GM12878 (cell line): ENCODE results near the gene IFI27L1. TPM values are rescaled to one million over a fixed set of nuclear protein-coding genes. Genes with fewer than 3 reads are reported as not detected.

Experiments
- ATAC-seq: fragments of 200-7000 bp; cut with Tn5 transposase; 3 replicates; pipeline ENCODE4 v1.9.1; 2020; ENCODE audit warnings: mild to moderate bottlenecking, moderate library complexity
- BruUV-seq: library from RNA; stranded (reverse); fragments of 400-500 nt; replicated peaks from 2 replicates; lab custom pipeline; 2021; lab: Mats Ljungman, UMichigan
- CTCF ChIA-PET: fragments of 300-600 bp; sonication (Branson Sonifier 250); formaldehyde crosslinking; extraction: SDS; loops from one replicate; lab custom pipeline; 2021; ENCODE audit warnings: inconsistent platforms; lab: Yijun Ruan, JAX
- POLR2A ChIA-PET: fragments of 350-600 bp; formaldehyde crosslinking; extraction: SDS; loops from one replicate; lab custom pipeline; 2021; ENCODE audit warnings: inconsistent platforms; lab: Charles Lee
- RAD21 ChIA-PET: fragments of 300-600 bp; sonication (Branson Sonifier 250); formaldehyde crosslinking; loops from one replicate; lab custom pipeline; 2023; ENCODE audit warnings: antibody characterized with exemption; ENCODE audit not compliant: unreplicated experiment; lab: Charles Lee
- SMC1A ChIA-PET: fragments of 300-600 bp; sonication (Branson Sonifier 250); formaldehyde crosslinking; loops from one replicate; lab custom pipeline; 2023; ENCODE audit not compliant: unreplicated experiment, uncharacterized antibody; lab: Charles Lee
- DNase-seq: peaks from one replicate; pipeline ENCODE4 v3.0.0-alpha.2; 2011; ENCODE audit warnings: low read depth, low spot score
- FAIRE-seq: peaks from 3 replicates; lab custom pipeline; 2011; peaks lifted over from hg19 to GRCh38; lab: Jason Lieb, UNC
- H2AFZ ChIP-seq: 2 replicates; pipeline ENCODE4 v1.6.0; 2011; ENCODE audit warnings: low read depth, low read length, control low read depth; ENCODE audit not compliant: control insufficient read depth
- H3K27ac ChIP-seq: 2 replicates; pipeline ENCODE4 v1.5.1; 2011; ENCODE audit warnings: control low read depth; ENCODE audit not compliant: control insufficient read depth, insufficient read depth
- H3K27me3 ChIP-seq, 2 experiments: replicated peaks in 1 of 2; 2 replicates each; pipeline versions ENCODE4 v1.6.0 to v1.6.1; 2011; ENCODE audit warnings: low read length in 1 of 2; ENCODE audit not compliant: control insufficient read depth in 2 of 2, insufficient read depth in 2 of 2
- H3K36me3 ChIP-seq, 2 experiments: 2 replicates each; pipeline ENCODE4 v1.5.1; 2011; ENCODE audit warnings: low read length in 1 of 2; ENCODE audit not compliant: control insufficient read depth in 2 of 2, insufficient read depth in 2 of 2
- H3K4me1 ChIP-seq: 2 replicates; pipeline ENCODE4 v1.6.1; 2011; ENCODE audit warnings: mild to moderate bottlenecking, low read length, moderate library complexity, mixed read lengths; ENCODE audit not compliant: control insufficient read depth, insufficient read depth
- H3K4me2 ChIP-seq: 2 replicates; pipeline ENCODE4 v1.6.0; 2011; ENCODE audit warnings: control low read depth; ENCODE audit not compliant: control insufficient read depth, insufficient read depth
- H3K4me3 ChIP-seq: fragments of 200-600 bp; sonication (generic); 2 replicates; pipeline ENCODE4 v1.5.1; 2016
- H3K79me2 ChIP-seq: 2 replicates; pipeline ENCODE4 v1.6.0; 2011; ENCODE audit warnings: low read length; ENCODE audit not compliant: control insufficient read depth, insufficient read depth
- H3K9ac ChIP-seq: 2 replicates; pipeline ENCODE4 v1.8.0; 2011; ENCODE audit warnings: low read length, control low read depth, mixed read lengths; ENCODE audit not compliant: control insufficient read depth, insufficient read depth
- H3K9me3 ChIP-seq: replicated peaks from 3 replicates; pipeline ENCODE4 v1.5.1; 2011; ENCODE audit warnings: mild to moderate bottlenecking, low read length; ENCODE audit not compliant: control insufficient read depth, insufficient read depth
- H4K20me1 ChIP-seq: 2 replicates; pipeline ENCODE4 v1.6.0; 2011; ENCODE audit not compliant: control insufficient read depth, insufficient read depth
- BHLHE40 ChIP-seq, 2 experiments: fragments of 450-650 bp in 1 of 2; IDR thresholded peaks; 2 replicates each; pipeline ENCODE4 v1.6.1; 2011 to 2017; ENCODE audit warnings: low read depth in 2 of 2, borderline replicate concordance in 1 of 2, improper control_type of control experiment in 1 of 2, low read length in 1 of 2, mild to moderate bottlenecking in 1 of 2
- NFYA ChIP-seq: IDR thresholded peaks from 2 replicates; pipeline ENCODE4 v1.6.1; 2011; ENCODE audit warnings: low read depth, mild to moderate bottlenecking, low read length, improper control_type of control experiment, borderline replicate concordance
- NR2C1 ChIP-seq: fragments of 450-650 bp; IDR thresholded peaks from 2 replicates; pipeline ENCODE4 v1.6.1; 2017; ENCODE audit warnings: antibody characterized with exemption, mild to moderate bottlenecking, moderate library complexity
- RFX5 ChIP-seq: IDR thresholded peaks from 2 replicates; pipeline ENCODE4 v1.6.1; 2011; ENCODE audit warnings: low read depth, low read length, improper control_type of control experiment
- SMARCA5 ChIP-seq: fragments of 450-650 bp; IDR thresholded peaks from 2 replicates; pipeline ENCODE4 v1.6.1; 2017; ENCODE audit warnings: mild to moderate bottlenecking
- SP1 ChIP-seq: IDR thresholded peaks from one replicate; pipeline ENCODE4 v1.6.1; 2011; ENCODE audit warnings: low read depth, low read length
- WRNIP1 ChIP-seq: IDR thresholded peaks from 2 replicates; pipeline ENCODE4 v1.6.1; 2011; ENCODE audit warnings: low read depth, low read length, improper control_type of control experiment, borderline replicate concordance
- ZNF217 ChIP-seq: fragments of 450-650 bp; IDR thresholded peaks from 2 replicates; pipeline ENCODE4 v1.6.1; 2017; ENCODE audit warnings: antibody characterized with exemption, mild to moderate bottlenecking
- WGBS: methylation state at CpG from one replicate; pipeline ENCODE4 v1.1.6; 2016; ENCODE audit warnings: low lambda C conversion rate; ENCODE audit not compliant: insufficient replicate concordance, insufficient coverage; ENCODE audit errors: missing lambda C conversion rate; 5-methylcytosine and 5-hydroxymethylcytosine counted together
- in situ Hi-C: fragments of 300-500 bp; cut with MboI; formaldehyde crosslinking; loops from 9 replicates; pipeline ENCODE4 v1.14.3; 2018; ENCODE audit warnings: mixed read lengths
- intact Hi-C: fragments of 100-400 bp; cut with micrococcal nuclease; formaldehyde crosslinking; loops from one replicate; pipeline ENCODE4 v1.14.2; 2022; ENCODE audit not compliant: unreplicated experiment
- polyA plus RNA-seq, 11 experiments: library from polyadenylated mRNA; depleted of rRNA in 4 of 11; unstranded in 6 of 11; stranded (reverse) in 5 of 11; fragments of >200 nt; fragmentation: Nextera tagmentation in 4 of 11; fragmentation: Illumina TruSeq in 1 of 11; extraction: Ambion mirVana in 4 of 11; extraction: Trizol in 1 of 11; gene quantifications; 1 replicate in 1 of 11; 2 replicates in 10 of 11; pipeline versions ENCODE4 v1.2.1 to v1.2.3, GENCODE V29; 2011 to 2016; ENCODE audit warnings: inconsistent platforms in 2 of 11, missing spikeins in 2 of 11, low read depth in 1 of 11
- total RNA-seq, 4 experiments: library from RNA; depleted of rRNA in 3 of 4; stranded (reverse); fragments of >200 nt in 3 of 4; fragmentation: Illumina TruSeq in 1 of 4; extraction: Trizol in 1 of 4; gene quantifications; 2 replicates each; pipeline versions ENCODE4 v1.2.1 to v1.2.3, GENCODE V29; 2013 to 2021
- TF ChIP-seq, protein P1 (sequence below): fragments of 450-650 bp; formaldehyde crosslinking; IDR thresholded peaks from 2 replicates; pipeline ENCODE4 v1.4.0; 2022; ENCODE audit warnings: mild to moderate bottlenecking, moderate library complexity
- TF ChIP-seq, protein P2 (sequence below): fragments of 450-650 bp; formaldehyde crosslinking; IDR thresholded peaks from 2 replicates; pipeline ENCODE4 v1.5.0; 2022; ENCODE audit warnings: mild to moderate bottlenecking, missing genetic modification characterization
- TF ChIP-seq, protein P3 (sequence below): fragments of 450-650 bp; formaldehyde crosslinking; IDR thresholded peaks from 2 replicates; pipeline ENCODE4 v1.4.0; 2020; ENCODE audit warnings: mild to moderate bottlenecking, moderate library complexity

IFI27L1 gene
- total and polyA plus RNA-seq, 10 of the 15 experiments (the other 5 are each of a cell fraction or from before 2014, with no cell fraction given) = 17.4 to 38.8 (median 27.6) TPM

DNA sequence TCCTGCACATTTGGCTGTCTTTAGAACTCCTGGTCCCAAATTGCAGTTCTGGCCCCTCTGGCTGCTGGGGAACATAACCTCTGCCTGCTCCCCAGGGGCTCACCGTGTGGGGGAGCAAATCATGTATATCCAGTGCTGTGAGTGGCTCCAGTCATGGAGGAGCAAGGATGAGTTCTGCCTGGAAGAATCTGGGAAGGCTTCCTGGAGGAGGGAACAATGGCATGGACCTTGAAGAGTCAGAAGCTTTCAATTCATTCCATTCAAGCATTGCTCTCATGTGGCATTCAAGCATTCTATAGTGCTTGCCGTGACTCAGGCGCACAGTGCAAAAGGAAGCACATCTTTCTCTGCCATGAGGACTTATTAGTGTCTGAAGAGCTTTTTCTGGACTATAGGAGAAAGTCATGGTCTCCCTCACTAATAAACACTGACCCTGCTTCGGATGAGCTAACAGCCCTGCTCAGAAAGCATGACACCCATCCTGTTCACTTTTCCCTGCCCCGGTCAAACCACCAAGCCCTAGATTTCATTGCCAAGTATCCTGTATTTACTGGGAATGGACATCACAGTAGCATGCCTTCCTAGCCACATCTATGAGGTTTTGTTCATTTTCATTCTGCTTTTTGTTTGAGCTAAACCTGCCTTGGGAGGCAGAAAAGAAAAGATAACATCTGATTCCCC is 32.9 kb downstream of the IFI27L1 start (continued):
- TF ChIP-seq, protein P1, sequence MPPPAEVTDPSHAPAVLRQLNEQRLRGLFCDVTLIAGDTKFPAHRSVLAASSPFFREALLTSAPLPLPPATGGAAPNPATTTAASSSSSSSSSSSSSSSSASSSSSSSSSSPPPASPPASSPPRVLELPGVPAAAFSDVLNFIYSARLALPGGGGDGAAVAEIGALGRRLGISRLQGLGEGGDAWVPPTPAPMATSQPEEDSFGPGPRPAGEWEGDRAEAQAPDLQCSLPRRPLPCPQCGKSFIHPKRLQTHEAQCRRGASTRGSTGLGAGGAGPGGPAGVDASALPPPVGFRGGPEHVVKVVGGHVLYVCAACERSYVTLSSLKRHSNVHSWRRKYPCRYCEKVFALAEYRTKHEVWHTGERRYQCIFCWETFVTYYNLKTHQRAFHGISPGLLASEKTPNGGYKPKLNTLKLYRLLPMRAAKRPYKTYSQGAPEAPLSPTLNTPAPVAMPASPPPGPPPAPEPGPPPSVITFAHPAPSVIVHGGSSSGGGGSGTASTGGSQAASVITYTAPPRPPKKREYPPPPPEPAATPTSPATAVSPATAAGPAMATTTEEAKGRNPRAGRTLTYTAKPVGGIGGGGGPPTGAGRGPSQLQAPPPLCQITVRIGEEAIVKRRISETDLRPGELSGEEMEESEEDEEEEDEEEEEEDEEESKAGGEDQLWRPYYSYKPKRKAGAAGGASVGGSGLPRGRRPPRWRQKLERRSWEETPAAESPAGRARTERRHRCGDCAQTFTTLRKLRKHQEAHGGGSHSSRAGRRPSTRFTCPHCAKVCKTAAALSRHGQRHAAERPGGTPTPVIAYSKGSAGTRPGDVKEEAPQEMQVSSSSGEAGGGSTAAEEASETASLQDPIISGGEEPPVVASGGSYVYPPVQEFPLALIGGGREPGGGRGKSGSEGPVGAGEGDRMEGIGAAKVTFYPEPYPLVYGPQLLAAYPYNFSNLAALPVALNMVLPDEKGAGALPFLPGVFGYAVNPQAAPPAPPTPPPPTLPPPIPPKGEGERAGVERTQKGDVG (CRISPR knock-in tag) = no peak
- no peak for TF ChIP-seq SMARCA5
- TF ChIP-seq NFYA = no peak
- TF ChIP-seq SP1 = no peak
- no peak for TF ChIP-seq ZNF217
- no peak for TF ChIP-seq WRNIP1

DNA sequence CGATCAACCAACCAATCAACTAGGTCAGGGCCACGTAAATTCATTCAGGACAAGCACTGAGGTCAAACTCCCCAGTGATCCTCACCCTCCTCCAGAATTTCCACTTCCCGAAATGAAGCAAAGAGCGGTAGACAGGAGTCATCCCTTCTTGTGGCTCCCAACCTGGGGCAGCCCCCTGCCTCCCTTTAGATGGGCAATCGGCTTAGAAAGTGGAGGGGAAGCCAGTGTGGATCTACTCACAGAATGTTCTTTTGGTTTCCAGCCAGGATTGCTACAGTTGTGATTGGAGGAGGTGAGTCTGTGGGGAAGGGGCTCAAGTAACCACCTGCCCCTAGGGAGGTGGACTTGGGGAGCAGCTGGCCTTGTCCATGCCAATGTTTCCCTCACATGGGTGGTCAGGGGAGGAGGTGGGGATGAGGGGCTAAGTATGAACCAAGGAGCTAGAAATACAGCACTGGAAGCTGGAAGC is 33.5 kb downstream of the IFI27L1 start:
- WGBS = 42% methylated on average over 5 of the region's 5 CpGs
- FAIRE-seq = no peak
- H3K36me3 ChIP-seq = no peaks in the 10 kb centered on the region
- no peaks in the 10 kb centered on the region for H3K79me2 ChIP-seq
- H3K4me2 ChIP-seq = no peak overlapping the region
- H2AFZ ChIP-seq = no peak overlapping the region
- no TSS peak for BruUV-seq
- ChIA-PET SMC1A (interaction anchor here (0.8 kb wide), 1 partner anchor 58 kb away, joined by 3 read pairs; no protein-coding TSS in a partner anchor), RAD21 (no interaction called here), POLR2A (no interaction called here), CTCF (interaction anchor here (0.8 to 2.7 kb wide), 5 partner anchors 17 to 87 kb away, joined by 3 to 7 read pairs (median 4); no protein-coding TSS in a partner anchor)
- DNase-seq = no peak
- intact Hi-C loops = no loop called here
- H3K9me3 ChIP-seq = no peaks in the 10 kb centered on the region; the same call in 2 of the 3 replicates
- no peak overlapping the region for H3K9ac ChIP-seq
- H4K20me1 ChIP-seq = no peaks in the 10 kb centered on the region
- peaks cover 2 to 5% of the 10 kb centered on the region in 2 experiments; a peak in 3 of 4 replicates for H3K27me3 ChIP-seq
- no peak overlapping the region for H3K27ac ChIP-seq
- in situ Hi-C loops = no loop called here
- H3K4me3 ChIP-seq = no peak overlapping the region
- H3K4me1 ChIP-seq = no peaks in the 10 kb centered on the region
- no peak for ATAC-seq
- TF ChIP-seq BHLHE40 (IDR thresholded peaks at IDR 0.05; ENCODE audit: borderline replicate concordance in 1 of 2, low read depth in 2 of 2, low read length in 1 of 2) = no peak
- no peak for TF ChIP-seq RFX5
- TF ChIP-seq, protein P2, sequence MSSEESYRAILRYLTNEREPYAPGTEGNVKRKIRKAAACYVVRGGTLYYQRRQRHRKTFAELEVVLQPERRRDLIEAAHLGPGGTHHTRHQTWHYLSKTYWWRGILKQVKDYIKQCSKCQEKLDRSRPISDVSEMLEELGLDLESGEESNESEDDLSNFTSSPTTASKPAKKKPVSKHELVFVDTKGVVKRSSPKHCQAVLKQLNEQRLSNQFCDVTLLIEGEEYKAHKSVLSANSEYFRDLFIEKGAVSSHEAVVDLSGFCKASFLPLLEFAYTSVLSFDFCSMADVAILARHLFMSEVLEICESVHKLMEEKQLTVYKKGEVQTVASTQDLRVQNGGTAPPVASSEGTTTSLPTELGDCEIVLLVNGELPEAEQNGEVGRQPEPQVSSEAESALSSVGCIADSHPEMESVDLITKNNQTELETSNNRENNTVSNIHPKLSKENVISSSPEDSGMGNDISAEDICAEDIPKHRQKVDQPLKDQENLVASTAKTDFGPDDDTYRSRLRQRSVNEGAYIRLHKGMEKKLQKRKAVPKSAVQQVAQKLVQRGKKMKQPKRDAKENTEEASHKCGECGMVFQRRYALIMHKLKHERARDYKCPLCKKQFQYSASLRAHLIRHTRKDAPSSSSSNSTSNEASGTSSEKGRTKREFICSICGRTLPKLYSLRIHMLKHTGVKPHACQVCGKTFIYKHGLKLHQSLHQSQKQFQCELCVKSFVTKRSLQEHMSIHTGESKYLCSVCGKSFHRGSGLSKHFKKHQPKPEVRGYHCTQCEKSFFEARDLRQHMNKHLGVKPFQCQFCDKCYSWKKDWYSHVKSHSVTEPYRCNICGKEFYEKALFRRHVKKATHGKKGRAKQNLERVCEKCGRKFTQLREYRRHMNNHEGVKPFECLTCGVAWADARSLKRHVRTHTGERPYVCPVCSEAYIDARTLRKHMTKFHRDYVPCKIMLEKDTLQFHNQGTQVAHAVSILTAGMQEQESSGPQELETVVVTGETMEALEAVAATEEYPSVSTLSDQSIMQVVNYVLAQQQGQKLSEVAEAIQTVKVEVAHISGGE (CRISPR knock-in tag) = no peak
- TF ChIP-seq, protein P3, sequence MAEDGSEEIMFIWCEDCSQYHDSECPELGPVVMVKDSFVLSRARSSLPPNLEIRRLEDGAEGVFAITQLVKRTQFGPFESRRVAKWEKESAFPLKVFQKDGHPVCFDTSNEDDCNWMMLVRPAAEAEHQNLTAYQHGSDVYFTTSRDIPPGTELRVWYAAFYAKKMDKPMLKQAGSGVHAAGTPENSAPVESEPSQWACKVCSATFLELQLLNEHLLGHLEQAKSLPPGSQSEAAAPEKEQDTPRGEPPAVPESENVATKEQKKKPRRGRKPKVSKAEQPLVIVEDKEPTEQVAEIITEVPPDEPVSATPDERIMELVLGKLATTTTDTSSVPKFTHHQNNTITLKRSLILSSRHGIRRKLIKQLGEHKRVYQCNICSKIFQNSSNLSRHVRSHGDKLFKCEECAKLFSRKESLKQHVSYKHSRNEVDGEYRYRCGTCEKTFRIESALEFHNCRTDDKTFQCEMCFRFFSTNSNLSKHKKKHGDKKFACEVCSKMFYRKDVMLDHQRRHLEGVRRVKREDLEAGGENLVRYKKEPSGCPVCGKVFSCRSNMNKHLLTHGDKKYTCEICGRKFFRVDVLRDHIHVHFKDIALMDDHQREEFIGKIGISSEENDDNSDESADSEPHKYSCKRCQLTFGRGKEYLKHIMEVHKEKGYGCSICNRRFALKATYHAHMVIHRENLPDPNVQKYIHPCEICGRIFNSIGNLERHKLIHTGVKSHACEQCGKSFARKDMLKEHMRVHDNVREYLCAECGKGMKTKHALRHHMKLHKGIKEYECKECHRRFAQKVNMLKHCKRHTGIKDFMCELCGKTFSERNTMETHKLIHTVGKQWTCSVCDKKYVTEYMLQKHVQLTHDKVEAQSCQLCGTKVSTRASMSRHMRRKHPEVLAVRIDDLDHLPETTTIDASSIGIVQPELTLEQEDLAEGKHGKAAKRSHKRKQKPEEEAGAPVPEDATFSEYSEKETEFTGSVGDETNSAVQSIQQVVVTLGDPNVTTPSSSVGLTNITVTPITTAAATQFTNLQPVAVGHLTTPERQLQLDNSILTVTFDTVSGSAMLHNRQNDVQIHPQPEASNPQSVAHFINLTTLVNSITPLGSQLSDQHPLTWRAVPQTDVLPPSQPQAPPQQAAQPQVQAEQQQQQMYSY = no peak
- TF ChIP-seq NR2C1 = no peak
